Epithelial cell of esophagus (primary cell): Measurements from ENCODE around the gene GPER1.
A peak's percentile ranks its signal among the peaks of the same experiment; 100 is the strongest.

Experiments used
- DNase-seq: peaks from one replicate; pipeline ENCODE4 v3.0.0; 2010; ENCODE audit warnings: low read depth
- H3K4me3 ChIP-seq: 2 replicates; pipeline ENCODE4 v1.5.1; 2011; ENCODE audit warnings: mild to moderate bottlenecking, low read length, control low read depth
- CTCF ChIP-seq: IDR thresholded peaks from 2 replicates; pipeline ENCODE4 v1.5.1; 2011; ENCODE audit warnings: low read depth, mild to moderate bottlenecking, low read length, control low read depth, inconsistent platforms; ENCODE audit not compliant: insufficient read depth; ENCODE audit errors: missing control alignments

The GPER1 gene

DNA sequence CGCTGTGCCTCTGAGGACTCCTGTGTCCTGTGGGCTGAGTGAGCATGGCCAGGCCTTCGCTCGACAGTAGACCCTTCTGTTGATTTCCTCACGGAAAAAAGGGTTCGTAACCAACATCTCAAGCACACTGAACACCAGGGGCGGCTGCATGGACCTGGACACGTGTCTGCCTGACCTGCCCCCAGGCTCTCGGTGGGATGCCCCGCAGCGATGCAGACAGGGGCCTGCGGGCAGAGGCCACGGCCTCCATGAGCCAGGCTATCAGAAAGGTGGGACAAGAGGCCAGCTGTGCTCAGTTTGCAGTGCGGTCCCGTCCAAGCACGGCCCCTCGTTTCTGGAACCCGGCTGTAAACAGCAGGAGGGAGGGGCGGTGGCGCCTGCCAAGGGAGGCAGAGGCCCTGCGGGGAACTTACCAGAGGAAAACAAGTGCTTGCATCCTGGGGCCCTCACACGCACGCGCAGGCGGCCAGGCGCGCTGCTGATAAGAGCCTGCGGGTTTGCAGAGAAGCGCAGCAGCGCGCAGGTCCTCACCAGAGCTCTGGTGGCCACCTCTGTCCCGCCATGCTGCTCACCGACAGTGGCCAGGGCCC is 33.0 kb upstream of the GPER1 start:
- H3K4me3 ChIP-seq, result no peak overlapping the region
- DNase-seq, result no peak
- TF ChIP-seq CTCF, result no peak

GRCh38 chr7:1055491-1055955 is 32.4 kb upstream of the GPER1 start:
- H3K4me3 ChIP-seq, result no peak overlapping the region
- DNase-seq, result no peak
- no peak for TF ChIP-seq CTCF

GRCh38 chr7:1055956-1056784 is 31.7 kb upstream of the GPER1 start:
- H3K4me3 ChIP-seq, result no peak overlapping the region
- peak; percentile 49 for DNase-seq
- no peak for TF ChIP-seq CTCF

DNA sequence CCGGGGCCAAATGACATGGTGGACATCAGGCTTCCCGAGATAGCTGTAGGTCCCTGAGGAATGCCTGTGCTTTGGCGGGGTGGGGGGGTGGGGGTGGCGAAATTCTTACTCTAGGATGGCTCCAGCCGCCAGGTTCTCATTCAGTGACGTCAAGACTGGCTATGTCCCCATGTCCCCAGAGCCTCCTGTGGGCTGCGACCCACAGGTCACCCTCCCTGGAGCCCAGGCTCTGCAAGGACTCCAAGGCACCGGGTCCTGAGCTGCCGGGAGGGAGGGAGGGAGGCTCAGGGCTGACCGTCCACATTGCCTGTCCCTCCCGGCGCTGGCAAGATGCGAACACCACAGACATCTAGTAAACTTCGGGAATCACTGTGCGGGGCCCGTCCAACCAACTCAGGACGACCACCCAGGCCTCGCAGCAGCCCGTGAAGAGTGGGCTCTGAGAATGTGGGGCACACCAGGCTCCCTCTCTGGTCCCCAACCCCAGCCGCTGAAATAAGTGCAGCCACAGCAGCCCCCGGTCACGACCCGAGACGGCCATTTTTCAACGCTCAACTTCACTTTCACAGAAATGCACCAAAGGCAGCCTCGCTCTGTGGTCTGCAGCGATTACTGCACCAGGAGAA is 31.0 kb upstream of the GPER1 start:
- H3K4me3 ChIP-seq, result no peak overlapping the region
- no peak for DNase-seq
- TF ChIP-seq CTCF, result no peak

- TF ChIP-seq CTCF, result no peak
- no peak for DNase-seq
These were observed 30.3 kb upstream of the GPER1 start for GRCh38 chr7:1057416-1058291.

GRCh38 chr7:1058311-1058710 is 29.6 kb upstream of the GPER1 start:
- TF ChIP-seq CTCF, result no peak
- H3K4me3 ChIP-seq, result no peak overlapping the region
- DNase-seq, result no peak

More at GRCh38 chr7:1057416-1058291, 30.3 kb upstream of the GPER1 start:
- no peak overlapping the region for H3K4me3 ChIP-seq
